HCT116 (cell line): ENCODE data around the gene RNASET2. TPM values are rescaled to one million over a fixed set of nuclear protein-coding genes. Genes with fewer than 3 reads are reported as not detected.

Experiments
- ATAC-seq: fragments of 200-7000 bp; cut with Tn5 transposase; 2 replicates; pipeline ENCODE4 v1.9.1; 2020; ENCODE audit warnings: mild to moderate bottlenecking, moderate library complexity
- BruUV-seq: library from RNA; stranded (reverse); fragments of 400-500 nt; replicated peaks from 2 replicates; lab custom pipeline; 2021; lab: Mats Ljungman, UMichigan
- CTCF ChIA-PET: fragments of 300-600 bp; sonication (Branson Sonifier 250); formaldehyde crosslinking; loops from one replicate; lab custom pipeline; 2021; ENCODE audit warnings: antibody characterized with exemption; lab: Charles Lee
- POLR2A ChIA-PET: fragments of 300-600, 350-600 bp; sonication (Branson Sonifier 250); formaldehyde crosslinking; loops from one replicate; lab custom pipeline; 2021; ENCODE audit warnings: antibody characterized with exemption; lab: Charles Lee
- RAD21 ChIA-PET, 2 experiments: fragments of 300-600 bp; sonication (Branson Sonifier 250); formaldehyde crosslinking; loops; one replicate each; lab custom pipeline; 2023; ENCODE audit warnings: low total read pairs in 2 of 2; ENCODE audit not compliant: uncharacterized antibody in 2 of 2, unreplicated experiment in 2 of 2, low non-redundant PET in 1 of 2; lab: Charles Lee
- DNase-seq: peaks from one replicate; pipeline ENCODE4 v3.0.0-alpha.2; 2010; ENCODE audit warnings: low read depth, low spot score
- H2AFZ ChIP-seq: fragments of 200-600 bp; shearing (Covaris generic), sonication (generic); 2 replicates; pipeline ENCODE4 v1.6.1; 2017; ENCODE audit warnings: low read depth, mixed run types, mixed read lengths, antibody characterized with exemption, low read length; ENCODE audit not compliant: poor library complexity, severe bottlenecking
- H3K27ac ChIP-seq: 2 replicates; pipeline ENCODE4 v1.5.1; 2012; ENCODE audit warnings: low read depth, low read length
- H3K27me3 ChIP-seq: fragments of 200-600 bp; sonication (generic); 2 replicates; pipeline ENCODE4 v1.6.1; 2016; ENCODE audit warnings: mixed run types, low read length, mixed read lengths; ENCODE audit not compliant: insufficient read depth
- H3K36me3 ChIP-seq, 2 experiments: fragments of 200-500 bp in 1 of 2; fragments of 200-600 bp in 1 of 2; sonication (Bioruptor generic) in 1 of 2; sonication (generic) in 1 of 2; 2 replicates each; pipeline versions ENCODE4 v1.5.1 to v1.6.1; 2014 to 2016; ENCODE audit warnings: low read length in 2 of 2, inconsistent platforms in 1 of 2, mixed read lengths in 1 of 2, mixed run types in 1 of 2; ENCODE audit not compliant: insufficient read depth in 2 of 2, control insufficient read depth in 1 of 2
- H3K4me1 ChIP-seq, 2 experiments: fragments of 200-600 bp in 1 of 2; sonication (generic) in 1 of 2; 2 replicates each; pipeline versions ENCODE4 v1.5.1 to v1.6.1; 2012 to 2017; ENCODE audit warnings: low read length in 2 of 2, inconsistent platforms in 1 of 2, mild to moderate bottlenecking in 1 of 2, mixed read lengths in 1 of 2, mixed run types in 1 of 2, moderate library complexity in 1 of 2; ENCODE audit not compliant: insufficient read depth in 2 of 2, control insufficient read depth in 1 of 2
- H3K4me2 ChIP-seq: fragments of 200-600 bp; sonication (generic); 2 replicates; pipeline ENCODE4 v1.6.1; 2017; ENCODE audit warnings: mixed run types, low read length, mixed read lengths
- H3K4me3 ChIP-seq, 2 experiments: fragments of 200-600 bp in 1 of 2; sonication (generic) in 1 of 2; replicated peaks in 1 of 2; 2 replicates each; pipeline ENCODE4 v1.5.1; 2011 to 2016; ENCODE audit warnings: low read length in 2 of 2, control low read depth in 1 of 2, low read depth in 1 of 2, mild to moderate bottlenecking in 1 of 2, mixed read lengths in 1 of 2, mixed run types in 1 of 2
- H3K79me2 ChIP-seq: fragments of 200-600 bp; sonication (generic); 2 replicates; pipeline ENCODE4 v1.6.1; 2017; ENCODE audit warnings: mild to moderate bottlenecking, mixed run types, low read length, moderate library complexity, mixed read lengths; ENCODE audit not compliant: insufficient read depth
- H3K9ac ChIP-seq: fragments of 200-600 bp; sonication (generic); 2 replicates; pipeline ENCODE4 v1.6.1; 2016; ENCODE audit warnings: low read length, mixed read lengths
- H3K9me2 ChIP-seq: fragments of 200-600 bp; sonication (generic), shearing (Covaris generic); 2 replicates; pipeline ENCODE4 v1.6.1; 2017; ENCODE audit warnings: mixed run types, mild to moderate bottlenecking, moderate library complexity; ENCODE audit not compliant: insufficient read depth
- H3K9me3 ChIP-seq, 2 experiments: fragments of 200-500 bp in 1 of 2; fragments of 200-600 bp in 1 of 2; sonication (Bioruptor generic) in 1 of 2; sonication (generic) in 1 of 2; 2 replicates each; pipeline ENCODE4 v1.6.1; 2014 to 2017; ENCODE audit warnings: low read length in 2 of 2, mixed read lengths in 2 of 2, inconsistent platforms in 1 of 2, low read depth in 1 of 2, mild to moderate bottlenecking in 1 of 2, mixed run types in 1 of 2, moderate library complexity in 1 of 2; ENCODE audit not compliant: control insufficient read depth in 1 of 2, insufficient read depth in 1 of 2
- H4K20me1 ChIP-seq: fragments of 200-600 bp; sonication (generic), shearing (Covaris generic); 2 replicates; pipeline ENCODE4 v1.6.1; 2017; ENCODE audit warnings: mixed run types, mild to moderate bottlenecking, moderate library complexity; ENCODE audit not compliant: insufficient read depth
- CEBPB ChIP-seq: IDR thresholded peaks from 2 replicates; pipeline ENCODE4 v1.6.1; 2012; ENCODE audit warnings: low read depth
- EZH2 ChIP-seq: fragments of 200-600 bp; sonication (generic); IDR thresholded peaks from 2 replicates; pipeline ENCODE4 v1.6.1; 2017; ENCODE audit warnings: antibody characterized with exemption, mixed run types
- FOSL1 ChIP-seq: IDR thresholded peaks from 2 replicates; pipeline ENCODE4 v1.6.1; 2012; ENCODE audit warnings: low read depth
- JUND ChIP-seq: IDR thresholded peaks from 2 replicates; pipeline ENCODE4 v1.6.1; 2012
- POLR2A ChIP-seq: IDR thresholded peaks from 2 replicates; pipeline ENCODE4 v1.7.0; 2011; ENCODE audit warnings: borderline replicate concordance; ENCODE audit not compliant: insufficient read depth, insufficient read length; ENCODE audit errors: extremely low read depth
- SP1 ChIP-seq: IDR thresholded peaks from 2 replicates; pipeline ENCODE4 v1.6.1; 2012; ENCODE audit warnings: low read depth
- YY1 ChIP-seq: IDR thresholded peaks from 2 replicates; pipeline ENCODE4 v1.6.1; 2011; ENCODE audit warnings: low read length, low read depth, moderate library complexity, mild to moderate bottlenecking; ENCODE audit not compliant: insufficient replicate concordance; ENCODE audit errors: extremely low read depth
- ZFX ChIP-seq: fragments of 450-650 bp; IDR thresholded peaks from 2 replicates; pipeline ENCODE4 v1.6.1; 2017
- ZNF274 ChIP-seq: fragments of 200-500 bp; sonication (Bioruptor generic); IDR thresholded peaks from 2 replicates; pipeline ENCODE4 v1.6.1; 2014; ENCODE audit warnings: mild to moderate bottlenecking, low read depth, low read length, inconsistent platforms
- intact Hi-C: fragments of 100-400 bp; cut with micrococcal nuclease; formaldehyde crosslinking; loops from 2 replicates; pipeline ENCODE4 v1.10.0; 2022
- total RNA-seq: library from RNA; stranded (reverse); gene quantifications from one replicate; pipeline ENCODE4 v1.2.1, GENCODE V29; 2021; ENCODE audit not compliant: unreplicated experiment
- TF ChIP-seq, protein P1 (sequence below), 3 experiments: fragments of 200-600 bp in 1 of 3; sonication (generic) in 1 of 3; IDR thresholded peaks in 2 of 3; conservative IDR thresholded peaks in 1 of 3; 2 replicates each; pipeline ENCODE4 v1.5.1; 2012 to 2017; ENCODE audit warnings: low read depth in 2 of 3, low read length in 2 of 3, antibody characterized with exemption in 1 of 3, borderline replicate concordance in 1 of 3, control low read depth in 1 of 3, mild to moderate bottlenecking in 1 of 3, mixed read lengths in 1 of 3, mixed run types in 1 of 3, moderate library complexity in 1 of 3; ENCODE audit not compliant: insufficient read depth in 1 of 3
- TF ChIP-seq, protein P2 (sequence below): IDR thresholded peaks from 2 replicates; pipeline ENCODE4 v1.6.1; 2012
- TF ChIP-seq, protein P3 (sequence below): IDR thresholded peaks from 2 replicates; pipeline ENCODE4 v1.6.1; 2012

RNASET2 gene
- total RNA-seq, 1 experiment from 2014 or later: 32.8 TPM

DNA sequence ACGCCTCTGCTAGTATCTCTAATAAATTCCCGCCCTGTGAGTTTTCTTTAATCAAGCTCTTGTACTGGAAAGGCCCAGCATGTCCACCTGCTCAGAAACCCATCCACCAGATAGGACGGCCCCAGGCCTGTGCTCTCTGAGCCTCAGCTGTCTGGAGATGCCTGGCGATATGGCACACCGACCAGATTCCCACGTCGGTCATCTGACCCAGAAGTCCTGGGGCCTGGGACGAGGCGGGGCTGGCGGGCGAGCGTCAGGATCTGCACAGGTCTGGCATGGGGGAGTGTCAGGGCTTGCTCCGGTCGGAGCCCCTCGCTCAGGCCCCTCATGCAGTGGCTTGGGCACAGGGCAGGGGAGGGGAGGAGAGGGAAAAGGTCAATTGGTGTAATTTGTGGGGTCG is 10.2 kb downstream of the RNASET2 start:
- Histone ChIP-seq H3K9me2 (no peaks in the 10 kb centered on the region), H3K4me3 (no peak overlapping the region), H3K4me1 (peaks cover 3 to 11% of the 10 kb centered on the region in 2 experiments), H3K9me3 (no peaks in the 10 kb centered on the region), H3K27me3 (no peaks in the 10 kb centered on the region), H3K36me3 (peaks cover 9 to 12% of the 10 kb centered on the region in 2 experiments; a peak in 2 of 4 replicates), H3K4me2 (no peak overlapping the region), H3K79me2 (no peaks in the 10 kb centered on the region), H3K9ac (no peak overlapping the region), H2AFZ (no peak overlapping the region), H3K27ac (no peak overlapping the region), H4K20me1 (no peaks in the 10 kb centered on the region)
- TF ChIP-seq ZFX (no peak), EZH2 (no peak), YY1 (no peak), FOSL1 (no peak), CEBPB (no peak), JUND (no peak), ZNF274 (no peak), SP1 (no peak), POLR2A (no peak)
- TF ChIP-seq, protein P1, sequence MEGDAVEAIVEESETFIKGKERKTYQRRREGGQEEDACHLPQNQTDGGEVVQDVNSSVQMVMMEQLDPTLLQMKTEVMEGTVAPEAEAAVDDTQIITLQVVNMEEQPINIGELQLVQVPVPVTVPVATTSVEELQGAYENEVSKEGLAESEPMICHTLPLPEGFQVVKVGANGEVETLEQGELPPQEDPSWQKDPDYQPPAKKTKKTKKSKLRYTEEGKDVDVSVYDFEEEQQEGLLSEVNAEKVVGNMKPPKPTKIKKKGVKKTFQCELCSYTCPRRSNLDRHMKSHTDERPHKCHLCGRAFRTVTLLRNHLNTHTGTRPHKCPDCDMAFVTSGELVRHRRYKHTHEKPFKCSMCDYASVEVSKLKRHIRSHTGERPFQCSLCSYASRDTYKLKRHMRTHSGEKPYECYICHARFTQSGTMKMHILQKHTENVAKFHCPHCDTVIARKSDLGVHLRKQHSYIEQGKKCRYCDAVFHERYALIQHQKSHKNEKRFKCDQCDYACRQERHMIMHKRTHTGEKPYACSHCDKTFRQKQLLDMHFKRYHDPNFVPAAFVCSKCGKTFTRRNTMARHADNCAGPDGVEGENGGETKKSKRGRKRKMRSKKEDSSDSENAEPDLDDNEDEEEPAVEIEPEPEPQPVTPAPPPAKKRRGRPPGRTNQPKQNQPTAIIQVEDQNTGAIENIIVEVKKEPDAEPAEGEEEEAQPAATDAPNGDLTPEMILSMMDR (IDR thresholded peaks at IDR 0.05 in 2 of 3, conservative IDR thresholded peaks at IDR 0.05 in 1 of 3; ENCODE audit: borderline replicate concordance in 1 of 3, insufficient read depth in 1 of 3, low read depth in 2 of 3, low read length in 2 of 3): no peak
- TF ChIP-seq, protein P2, sequence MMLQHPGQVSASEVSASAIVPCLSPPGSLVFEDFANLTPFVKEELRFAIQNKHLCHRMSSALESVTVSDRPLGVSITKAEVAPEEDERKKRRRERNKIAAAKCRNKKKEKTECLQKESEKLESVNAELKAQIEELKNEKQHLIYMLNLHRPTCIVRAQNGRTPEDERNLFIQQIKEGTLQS: no peak
- TF ChIP-seq, protein P3, sequence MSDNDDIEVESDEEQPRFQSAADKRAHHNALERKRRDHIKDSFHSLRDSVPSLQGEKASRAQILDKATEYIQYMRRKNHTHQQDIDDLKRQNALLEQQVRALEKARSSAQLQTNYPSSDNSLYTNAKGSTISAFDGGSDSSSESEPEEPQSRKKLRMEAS: no peak
- CTCF ChIA-PET: no interaction called here
- POLR2A ChIA-PET: no interaction called here
- no TSS peak for BruUV-seq
- RAD21 ChIA-PET: no interaction called here
- intact Hi-C loops: no loop called here
- DNase-seq (no peak), ATAC-seq (no peak)
